ENCODE data around the gene SLC7A10.
A peak's percentile ranks its signal among the peaks of the same experiment; 100 is the strongest.

The SLC7A10 gene

GRCh38 chr19:33254245-33254824 lies 28.7 kb upstream of the SLC7A10 start:
- no peak for DNase-seq

- no peak for DNase-seq
Measured at GRCh38 chr19:33252971-33253370, 27.3 kb upstream of the SLC7A10 start.

- DNase-seq, result no peak
Measured at GRCh38 chr19:33252418-33252962, 26.8 kb upstream of the SLC7A10 start.

- DNase-seq, result no peak
Measured at GRCh38 chr19:33251526-33252090, 26.0 kb upstream of the SLC7A10 start.

- DNase-seq, result no peak
Measured at GRCh38 chr19:33251076-33251475, 25.4 kb upstream of the SLC7A10 start.

GRCh38 chr19:33250500-33250899 lies 24.9 kb upstream of the SLC7A10 start:
- DNase-seq, result no peak

GRCh38 chr19:33249740-33250366 lies 24.2 kb upstream of the SLC7A10 start:
- DNase-seq, result no peak

- no peak for DNase-seq
Measured at GRCh38 chr19:33248954-33249613, 23.4 kb upstream of the SLC7A10 start.

- no peak for DNase-seq
Measured at GRCh38 chr19:33248553-33248953, 22.9 kb upstream of the SLC7A10 start.

GRCh38 chr19:33248104-33248503 lies 22.5 kb upstream of the SLC7A10 start:
- no peak for DNase-seq

GRCh38 chr19:33247441-33247819 lies 21.8 kb upstream of the SLC7A10 start:
- DNase-seq, result no peak

GRCh38 chr19:33246709-33247440 lies 21.2 kb upstream of the SLC7A10 start:
- DNase-seq, result no peak

- DNase-seq, result peak; percentile 20
Measured at GRCh38 chr19:33245948-33246708, 20.5 kb upstream of the SLC7A10 start.

GRCh38 chr19:33242911-33243310 lies 17.3 kb upstream of the SLC7A10 start:
- no peak for DNase-seq

- no peak for DNase-seq
Measured at GRCh38 chr19:33242131-33242530, 16.5 kb upstream of the SLC7A10 start.

GRCh38 chr19:33241530-33242101 lies 16.0 kb upstream of the SLC7A10 start:
- no peak for DNase-seq

GRCh38 chr19:33241091-33241529 lies 15.5 kb upstream of the SLC7A10 start:
- DNase-seq, result no peak

GRCh38 chr19:33240181-33240771 lies 14.6 kb upstream of the SLC7A10 start:
- DNase-seq, result no peak

- no peak for DNase-seq
Measured at GRCh38 chr19:33239223-33239975, 13.7 kb upstream of the SLC7A10 start.

- no peak for DNase-seq
Measured at GRCh38 chr19:33238481-33239149, 13.0 kb upstream of the SLC7A10 start.

Data from NCI-H446 treated with DMSO at 0.1 percent for 48 hours (cell line).